Measurements from ENCODE around the gene RSPO4.

DNA sequence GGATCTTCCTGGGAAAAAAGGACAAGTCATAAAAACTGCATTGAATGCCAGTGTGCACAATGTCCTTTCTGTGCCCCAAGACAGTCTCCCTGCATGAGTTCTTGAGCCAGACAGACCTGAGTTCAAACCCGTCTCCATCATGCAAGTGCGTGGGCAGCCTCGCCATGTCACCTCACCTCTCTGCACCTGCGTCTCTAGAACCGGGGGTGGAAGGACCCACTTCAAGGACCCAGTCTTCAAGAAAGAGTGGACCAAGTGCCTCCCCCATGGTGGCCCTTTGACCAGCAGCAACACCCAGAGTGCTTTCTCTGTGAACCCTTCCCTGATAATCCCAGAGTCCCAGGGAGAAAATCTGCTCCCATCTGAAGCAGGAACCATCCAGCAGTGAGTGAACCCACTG lies 62.5 kb downstream of the RSPO4 start:
- TF ChIP-seq, protein P1, sequence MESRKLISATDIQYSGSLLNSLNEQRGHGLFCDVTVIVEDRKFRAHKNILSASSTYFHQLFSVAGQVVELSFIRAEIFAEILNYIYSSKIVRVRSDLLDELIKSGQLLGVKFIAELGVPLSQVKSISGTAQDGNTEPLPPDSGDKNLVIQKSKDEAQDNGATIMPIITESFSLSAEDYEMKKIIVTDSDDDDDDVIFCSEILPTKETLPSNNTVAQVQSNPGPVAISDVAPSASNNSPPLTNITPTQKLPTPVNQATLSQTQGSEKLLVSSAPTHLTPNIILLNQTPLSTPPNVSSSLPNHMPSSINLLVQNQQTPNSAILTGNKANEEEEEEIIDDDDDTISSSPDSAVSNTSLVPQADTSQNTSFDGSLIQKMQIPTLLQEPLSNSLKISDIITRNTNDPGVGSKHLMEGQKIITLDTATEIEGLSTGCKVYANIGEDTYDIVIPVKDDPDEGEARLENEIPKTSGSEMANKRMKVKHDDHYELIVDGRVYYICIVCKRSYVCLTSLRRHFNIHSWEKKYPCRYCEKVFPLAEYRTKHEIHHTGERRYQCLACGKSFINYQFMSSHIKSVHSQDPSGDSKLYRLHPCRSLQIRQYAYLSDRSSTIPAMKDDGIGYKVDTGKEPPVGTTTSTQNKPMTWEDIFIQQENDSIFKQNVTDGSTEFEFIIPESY (CRISPR knock-in tag; IDR thresholded peaks at IDR 0.05), result no peak
- TF ChIP-seq MXI1 (IDR thresholded peaks at IDR 0.05; ENCODE audit: low read depth, low read length), result no peak
- TF ChIP-seq SMARCC2 (IDR thresholded peaks at IDR 0.05; ENCODE audit: low read depth), result no peak
